H1 (cell line): ENCODE data around the gene TNFRSF8. TPM values are rescaled to one million over a fixed set of nuclear protein-coding genes. Genes with fewer than 3 reads are reported as not detected.
A peak's percentile ranks its signal among the peaks of the same experiment; 100 is the strongest.

Source experiments
- CTCF ChIA-PET: fragments of 300-600 bp; sonication (Branson Sonifier 250); formaldehyde crosslinking; loops from one replicate; lab custom pipeline; 2021; ENCODE audit not compliant: partially characterized antibody; lab: Charles Lee
- POLR2A ChIA-PET: fragments of 300-600 bp; sonication (Branson Sonifier 250); formaldehyde crosslinking; loops from one replicate; lab custom pipeline; 2021; ENCODE audit warnings: inconsistent platforms; ENCODE audit not compliant: partially characterized antibody; lab: Charles Lee
- DNase-seq, 2 experiments: peaks; one replicate each; pipeline versions ENCODE4 v3.0.0 to v3.0.0-alpha.2; 2010 to 2022; ENCODE audit warnings: low spot score in 2 of 2, low read depth in 1 of 2, mixed read lengths in 1 of 2
- FAIRE-seq: peaks from 2 replicates; lab custom pipeline; 2011; peaks lifted over from hg19 to GRCh38; lab: Jason Lieb, UNC
- H2AFZ ChIP-seq: 2 replicates; pipeline ENCODE4 v1.8.1; 2012; ENCODE audit warnings: low read length, inconsistent platforms
- H2AK5ac ChIP-seq: 2 replicates; pipeline ENCODE4 v1.6.1; 2013; ENCODE audit warnings: low read depth, low read length
- H2BK120ac ChIP-seq: replicated peaks from 2 replicates; pipeline ENCODE3; 2013; ENCODE audit warnings: low read depth, low read length, inconsistent platforms
- H2BK12ac ChIP-seq: 2 replicates; pipeline ENCODE4 v1.6.1; 2013; ENCODE audit warnings: low read depth, low read length
- H2BK15ac ChIP-seq: 2 replicates; pipeline ENCODE4 v1.6.1; 2013; ENCODE audit warnings: low read length
- H2BK20ac ChIP-seq: 2 replicates; pipeline ENCODE4 v1.6.1; 2013; ENCODE audit warnings: low read length
- H2BK5ac ChIP-seq: 2 replicates; pipeline ENCODE4 v1.6.1; 2013; ENCODE audit warnings: low read depth, low read length
- H3K14ac ChIP-seq: 2 replicates; pipeline ENCODE4 v1.6.1; 2013; ENCODE audit warnings: inconsistent platforms; ENCODE audit not compliant: insufficient read length
- H3K18ac ChIP-seq: 2 replicates; pipeline ENCODE4 v1.6.1; 2013; ENCODE audit warnings: low read length; ENCODE audit errors: extremely low read depth
- H3K23ac ChIP-seq: 2 replicates; pipeline ENCODE4 v1.6.1; 2013; ENCODE audit warnings: inconsistent platforms; ENCODE audit not compliant: insufficient read length
- H3K23me2 ChIP-seq: 2 replicates; pipeline ENCODE4 v1.6.1; 2013; ENCODE audit warnings: low read depth, low read length
- H3K27ac ChIP-seq: 2 replicates; pipeline ENCODE4 v1.6.1; 2011; ENCODE audit warnings: low read depth, low read length, inconsistent platforms
- H3K27me3 ChIP-seq, 4 experiments: replicated peaks in 1 of 4; 1 replicate in 1 of 4; 2 replicates in 3 of 4; pipeline versions ENCODE4 v1.6.1 to v1.8.1; 2011 to 2013; ENCODE audit warnings: low read length in 3 of 4, mild to moderate bottlenecking in 3 of 4, inconsistent platforms in 2 of 4, mixed read lengths in 2 of 4, moderate library complexity in 1 of 4; ENCODE audit not compliant: control insufficient read depth in 3 of 4, insufficient read depth in 3 of 4; ENCODE audit errors: extremely low read depth in 1 of 4
- H3K36me3 ChIP-seq, 4 experiments: 2 replicates each; pipeline versions ENCODE4 v1.6.1 to v1.8.1; 2011 to 2013; ENCODE audit warnings: mild to moderate bottlenecking in 4 of 4, low read length in 3 of 4, moderate library complexity in 2 of 4, control low read depth in 1 of 4, inconsistent platforms in 1 of 4; ENCODE audit not compliant: insufficient read depth in 4 of 4, control insufficient read depth in 2 of 4
- H3K4ac ChIP-seq: replicated peaks from 2 replicates; pipeline ENCODE3; 2013; ENCODE audit warnings: low read length, low read depth, mixed read lengths, inconsistent platforms; ENCODE audit not compliant: insufficient read length
- H3K4me1 ChIP-seq, 4 experiments: replicated peaks in 1 of 4; 1 replicate in 1 of 4; 2 replicates in 3 of 4; pipeline versions ENCODE4 v1.6.1 to v1.8.1; 2011 to 2013; ENCODE audit warnings: low read length in 3 of 4, inconsistent platforms in 2 of 4, mixed read lengths in 1 of 4; ENCODE audit not compliant: insufficient read depth in 4 of 4, control insufficient read depth in 3 of 4
- H3K4me2 ChIP-seq, 2 experiments: 2 replicates each; pipeline versions ENCODE4 v1.6.1 to v1.8.1; 2011 to 2013; ENCODE audit warnings: low read depth in 2 of 2, low read length in 2 of 2, control low read depth in 1 of 2, inconsistent platforms in 1 of 2, mild to moderate bottlenecking in 1 of 2; ENCODE audit not compliant: insufficient read depth in 1 of 2
- H3K4me3 ChIP-seq, 4 experiments: fragments of 200-600, 300-600 bp in 1 of 4; sonication (generic), shearing (Covaris generic), sonication (Bioruptor Twin) in 1 of 4; 2 replicates each; pipeline versions ENCODE4 v1.5.1 to v1.8.1; 2011 to 2016; ENCODE audit warnings: low read length in 4 of 4, low read depth in 3 of 4, control low read depth in 2 of 4, inconsistent platforms in 2 of 4, mild to moderate bottlenecking in 2 of 4, mixed read lengths in 1 of 4, moderate library complexity in 1 of 4; ENCODE audit not compliant: insufficient read depth in 2 of 4; ENCODE audit errors: extremely low read depth in 1 of 4
- H3K56ac ChIP-seq: replicated peaks from 2 replicates; pipeline ENCODE3; 2013; ENCODE audit warnings: low read depth, mild to moderate bottlenecking, mixed read lengths, low read length, inconsistent platforms; ENCODE audit not compliant: insufficient read length
- H3K79me1 ChIP-seq: 2 replicates; pipeline ENCODE4 v1.6.1; 2013; ENCODE audit warnings: low read depth, low read length, control low read depth
- H3K79me2 ChIP-seq, 2 experiments: 2 replicates each; pipeline versions ENCODE4 v1.6.1 to v1.8.1; 2012 to 2013; ENCODE audit warnings: low read length in 2 of 2, mild to moderate bottlenecking in 2 of 2, inconsistent platforms in 1 of 2; ENCODE audit not compliant: insufficient read depth in 2 of 2, control insufficient read depth in 1 of 2
- H3K9ac ChIP-seq, 4 experiments: replicated peaks in 1 of 4; 1 replicate in 1 of 4; 2 replicates in 3 of 4; pipeline versions ENCODE4 v1.6.1 to v1.8.1; 2011 to 2013; ENCODE audit warnings: low read depth in 3 of 4, low read length in 3 of 4, control low read depth in 2 of 4, mild to moderate bottlenecking in 2 of 4, moderate library complexity in 2 of 4, inconsistent platforms in 1 of 4; ENCODE audit errors: extremely low read depth in 1 of 4
- H3K9me3 ChIP-seq, 2 experiments: 2 replicates each; pipeline versions ENCODE4 v1.6.1 to v1.8.1; 2012 to 2013; ENCODE audit warnings: mild to moderate bottlenecking in 2 of 2, moderate library complexity in 2 of 2, control low read depth in 1 of 2, inconsistent platforms in 1 of 2, low read depth in 1 of 2, low read length in 1 of 2, mixed read lengths in 1 of 2; ENCODE audit not compliant: insufficient read depth in 2 of 2
- H4K20me1 ChIP-seq, 2 experiments: replicated peaks in 1 of 2; 2 replicates each; pipeline versions ENCODE3 to v1.8.1; 2011 to 2013; ENCODE audit warnings: inconsistent platforms in 2 of 2, low read length in 2 of 2, mild to moderate bottlenecking in 1 of 2; ENCODE audit not compliant: insufficient read depth in 2 of 2, control insufficient read depth in 1 of 2
- H4K5ac ChIP-seq: 2 replicates; pipeline ENCODE4 v1.6.1; 2013; ENCODE audit warnings: low read length, low read depth, mixed read lengths, inconsistent platforms; ENCODE audit not compliant: insufficient read length
- H4K8ac ChIP-seq: 2 replicates; pipeline ENCODE4 v1.8.0; 2013; ENCODE audit warnings: mild to moderate bottlenecking, moderate library complexity, low read length, inconsistent platforms; ENCODE audit not compliant: insufficient read depth; ENCODE audit errors: extremely low read depth
- H4K91ac ChIP-seq: replicated peaks from 2 replicates; pipeline ENCODE3; 2013; ENCODE audit warnings: low read length, mixed read lengths, inconsistent platforms; ENCODE audit not compliant: insufficient read length
- CREB1 ChIP-seq: IDR thresholded peaks from 2 replicates; pipeline ENCODE4 v1.6.1; 2012; ENCODE audit warnings: inconsistent platforms
- E2F6 ChIP-seq: IDR thresholded peaks from 2 replicates; pipeline ENCODE4 v1.6.1; 2012; ENCODE audit warnings: inconsistent platforms
- EZH2 ChIP-seq: fragments of 200-600 bp; sonication (generic); IDR thresholded peaks from 2 replicates; pipeline ENCODE4 v1.7.1; 2012; ENCODE audit warnings: low read depth, mild to moderate bottlenecking, moderate library complexity, low read length, inconsistent platforms; ENCODE audit not compliant: severe bottlenecking
- FOSL1 ChIP-seq: IDR thresholded peaks from 2 replicates; pipeline ENCODE4 v1.6.1; 2011; ENCODE audit warnings: mild to moderate bottlenecking, low read depth, low read length, moderate library complexity; ENCODE audit not compliant: insufficient read depth
- HDAC2 ChIP-seq, 2 experiments: fragments of 300-600 bp in 1 of 2; sonication (generic) in 1 of 2; IDR thresholded peaks; 2 replicates each; pipeline ENCODE4 v1.6.1; 2011 to 2012; ENCODE audit warnings: low read depth in 2 of 2, low read length in 2 of 2, mild to moderate bottlenecking in 2 of 2, moderate library complexity in 2 of 2, borderline replicate concordance in 1 of 2, inconsistent platforms in 1 of 2
- JUND ChIP-seq: IDR thresholded peaks from 2 replicates; pipeline ENCODE4 v1.6.1; 2011; ENCODE audit warnings: mild to moderate bottlenecking, improper control_type of control experiment, low read length
- MAFK ChIP-seq: IDR thresholded peaks from 2 replicates; pipeline ENCODE4 v1.6.1; 2012; ENCODE audit warnings: low read depth, mild to moderate bottlenecking, improper control_type of control experiment, low read length
- PHF8 ChIP-seq: fragments of 200-600 bp; sonication (generic); conservative IDR thresholded peaks from 2 replicates; pipeline ENCODE4 v1.7.1; 2012; ENCODE audit warnings: low read depth, mild to moderate bottlenecking, inconsistent platforms, low read length, moderate library complexity
- POLR2A ChIP-seq, 2 experiments: IDR thresholded peaks; 1 replicate in 1 of 2; 2 replicates in 1 of 2; pipeline ENCODE4 v1.6.1; 2011; ENCODE audit warnings: low read depth in 2 of 2, low read length in 2 of 2, mild to moderate bottlenecking in 2 of 2; ENCODE audit errors: control extremely low read depth in 1 of 2
- SIRT6 ChIP-seq: IDR thresholded peaks from one replicate; pipeline ENCODE4 v1.7.1; 2012; ENCODE audit warnings: low read length, inconsistent platforms
- TBP ChIP-seq: IDR thresholded peaks from 2 replicates; pipeline ENCODE4 v1.6.1; 2011; ENCODE audit warnings: low read depth, low read length, improper control_type of control experiment
- WGBS, 2 experiments: shearing (Covaris generic) in 1 of 2; methylation state at CpG; one replicate each; pipeline versions ENCODE4 v1.1.6 to v1.1.7; 2013 to 2015; ENCODE audit warnings: low lambda C conversion rate in 2 of 2, mixed read lengths in 2 of 2, inconsistent platforms in 1 of 2, low coverage in 1 of 2, missing lambda C conversion rate in 1 of 2; ENCODE audit not compliant: insufficient replicate concordance in 2 of 2, insufficient coverage in 1 of 2, insufficient read length in 1 of 2; ENCODE audit errors: extremely low coverage in 1 of 2, missing lambda C conversion rate in 1 of 2; 5-methylcytosine and 5-hydroxymethylcytosine counted together
- polyA plus RNA-seq, 7 experiments: library from polyadenylated mRNA; depleted of rRNA in 3 of 7; stranded (reverse) in 5 of 7; unstranded in 2 of 7; fragments of >200 nt in 5 of 7; fragments of 200-250 nt in 2 of 7; gene quantifications; 1 replicate in 5 of 7; 2 replicates in 1 of 7; 4 replicates in 1 of 7; pipeline versions ENCODE4 v1.2.1 to v1.2.3, GENCODE V29; 2011 to 2013; ENCODE audit warnings: missing spikeins in 2 of 7, mixed read lengths in 2 of 7
- total RNA-seq: library from RNA; stranded (reverse); fragmentation: NEBNext Ultra II Directional; extraction: Animal tissue kit (Norgen Biotek cat#: 25700); gene quantifications from 2 replicates; pipeline ENCODE4 v1.2.1, GENCODE V29; 2021

The TNFRSF8 gene
- total and polyA plus RNA-seq, 2 of the 8 experiments (the other 6 are each of a cell fraction or from before 2014, with no cell fraction given), result 23.2 to 32.7 TPM

GRCh38 chr1:12059722-12060464 lies 3.2 kb upstream of the TNFRSF8 start:
- Histone ChIP-seq H3K27ac (no peak overlapping the region), H3K36me3 (no peaks in the 10 kb centered on the region), H3K4me1 (peaks cover 0 to 21% (median 13%) of the 10 kb centered on the region in 4 experiments; a peak in 6 of 7 replicates), H4K8ac (no peak overlapping the region; the same call in 1 of the 2 replicates), H3K4ac (no peak overlapping the region), H3K56ac (no peak overlapping the region), H3K79me1 (no peaks in the 10 kb centered on the region; the same call in 1 of the 2 replicates), H2BK20ac (no peak overlapping the region), H2AK5ac (no peak overlapping the region), H3K9me3 (no peaks in the 10 kb centered on the region), H2BK5ac (no peak overlapping the region), H4K5ac (no peak overlapping the region), H3K4me2 (no peak overlapping the region), H4K91ac (peak overlapping the region; percentile 30), H3K23me2 (peaks cover 15% of the 10 kb centered on the region), H3K79me2 (peaks cover 0 to 14% of the 10 kb centered on the region in 2 experiments; a peak in 2 of 4 replicates), H3K9ac (no peak overlapping the region), H3K23ac (no peak overlapping the region), H2BK15ac (peak overlapping the region; percentile 18; the same call in 1 of the 2 replicates), H3K4me3 (no peak overlapping the region), H3K27me3 (peaks cover 0 to 21% (median 12%) of the 10 kb centered on the region in 4 experiments; a peak in 6 of 7 replicates), H2BK120ac (no peak overlapping the region), H2BK12ac (0 out of 2 replicates have a peak overlapping the region, but pooled peaks have one; percentile 23), H4K20me1 (no peaks in the 10 kb centered on the region), H2AFZ (no peak overlapping the region), H3K18ac (no peak overlapping the region), H3K14ac (no peak overlapping the region)
- no peak for FAIRE-seq
- WGBS, 2 experiments, result 79% methylated on average over 7 of the region's 7 CpGs; no CpG with 5 or more reads in 1 of the 2 experiments
- DNase-seq, result no peak
- TF ChIP-seq FOSL1, result no peak
- no peak for TF ChIP-seq HDAC2 (IDR thresholded peaks at IDR 0.05; ENCODE audit: borderline replicate concordance in 1 of 2, low read depth in 2 of 2, low read length in 2 of 2)
- no peak for TF ChIP-seq E2F6
- TF ChIP-seq MAFK, result no peak
- TF ChIP-seq PHF8, result no peak
- TF ChIP-seq JUND, result no peak
- no peak for TF ChIP-seq SIRT6
- TF ChIP-seq EZH2, result no peak
- TF ChIP-seq TBP, result no peak
- TF ChIP-seq CREB1, result no peak
- TF ChIP-seq POLR2A (IDR thresholded peaks at IDR 0.05; ENCODE audit: control extremely low read depth in 1 of 2, low read depth in 2 of 2, low read length in 2 of 2), result no peak
- CTCF ChIA-PET, result interaction anchor here (0.8 kb wide), 1 partner anchor 64 kb away, joined by 3 read pairs; no protein-coding TSS in a partner anchor
- POLR2A ChIA-PET, result interaction anchor here (1.1 to 2.0 kb wide), 2 partner anchors 8 to 17 kb away, joined by 3 to 5 read pairs; no protein-coding TSS in a partner anchor
